ENCODE results near the gene RAPGEF2.

Gene RAPGEF2

DNA sequence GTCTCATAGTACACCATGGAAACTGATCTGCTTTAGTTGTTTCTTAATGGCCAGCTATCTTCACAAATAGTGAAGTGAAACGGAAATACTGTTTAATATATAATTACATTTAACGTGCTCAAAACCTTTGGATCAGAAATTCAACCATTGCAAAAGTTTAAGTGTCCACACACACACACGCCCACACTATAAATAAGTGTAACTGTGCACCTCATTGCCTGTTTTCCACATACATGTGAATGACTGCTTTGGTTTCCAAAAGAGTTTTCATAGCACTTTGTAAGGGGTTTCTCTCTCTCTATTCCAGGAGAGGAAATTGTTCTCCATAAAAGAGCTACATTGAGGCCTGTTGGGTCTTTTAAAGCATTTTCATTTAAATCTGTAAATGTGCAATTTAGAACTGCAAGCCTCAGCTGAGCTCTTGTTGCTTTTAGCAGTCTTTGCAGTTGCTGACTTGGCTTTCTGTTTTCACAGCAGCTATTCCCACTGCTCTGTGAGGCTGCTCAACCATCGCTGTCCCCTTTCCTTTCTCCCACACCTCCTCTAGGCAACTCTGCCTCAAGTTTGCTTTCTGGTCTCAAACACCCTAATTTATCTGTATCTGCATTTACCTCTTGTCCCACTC is 94.5 kb downstream of the RAPGEF2 start:
- TF ChIP-seq KLF1 (tag by site-specific recombination; IDR thresholded peaks at IDR 0.05) (no peak), ZNF785 (tag by site-specific recombination; IDR thresholded peaks at IDR 0.05) (no peak), ZFP3 (tag by site-specific recombination; IDR thresholded peaks at IDR 0.05; ENCODE audit: low read depth) (no peak), ZNF280D (tag by site-specific recombination; IDR thresholded peaks at IDR 0.05) (no peak), ZNF433 (tag by site-specific recombination; IDR thresholded peaks at IDR 0.05; ENCODE audit: low read depth) (no peak), ZNF791 (tag by site-specific recombination; IDR thresholded peaks at IDR 0.05) (no peak), ZNF624 (tag by site-specific recombination; IDR thresholded peaks at IDR 0.05) (no peak)
- TF ChIP-seq, protein P1, sequence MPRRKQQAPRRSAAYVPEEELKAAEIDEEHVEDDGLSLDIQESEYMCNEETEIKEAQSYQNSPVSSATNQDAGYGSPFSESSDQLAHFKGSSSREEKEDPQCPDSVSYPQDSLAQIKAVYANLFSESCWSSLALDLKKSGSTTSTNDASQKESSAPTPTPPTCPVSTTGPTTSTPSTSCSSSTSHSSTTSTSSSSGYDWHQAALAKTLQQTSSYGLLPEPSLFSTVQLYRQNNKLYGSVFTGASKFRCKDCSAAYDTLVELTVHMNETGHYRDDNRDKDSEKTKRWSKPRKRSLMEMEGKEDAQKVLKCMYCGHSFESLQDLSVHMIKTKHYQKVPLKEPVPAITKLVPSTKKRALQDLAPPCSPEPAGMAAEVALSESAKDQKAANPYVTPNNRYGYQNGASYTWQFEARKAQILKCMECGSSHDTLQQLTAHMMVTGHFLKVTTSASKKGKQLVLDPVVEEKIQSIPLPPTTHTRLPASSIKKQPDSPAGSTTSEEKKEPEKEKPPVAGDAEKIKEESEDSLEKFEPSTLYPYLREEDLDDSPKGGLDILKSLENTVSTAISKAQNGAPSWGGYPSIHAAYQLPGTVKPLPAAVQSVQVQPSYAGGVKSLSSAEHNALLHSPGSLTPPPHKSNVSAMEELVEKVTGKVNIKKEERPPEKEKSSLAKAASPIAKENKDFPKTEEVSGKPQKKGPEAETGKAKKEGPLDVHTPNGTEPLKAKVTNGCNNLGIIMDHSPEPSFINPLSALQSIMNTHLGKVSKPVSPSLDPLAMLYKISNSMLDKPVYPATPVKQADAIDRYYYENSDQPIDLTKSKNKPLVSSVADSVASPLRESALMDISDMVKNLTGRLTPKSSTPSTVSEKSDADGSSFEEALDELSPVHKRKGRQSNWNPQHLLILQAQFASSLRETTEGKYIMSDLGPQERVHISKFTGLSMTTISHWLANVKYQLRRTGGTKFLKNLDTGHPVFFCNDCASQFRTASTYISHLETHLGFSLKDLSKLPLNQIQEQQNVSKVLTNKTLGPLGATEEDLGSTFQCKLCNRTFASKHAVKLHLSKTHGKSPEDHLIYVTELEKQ (tag by site-specific recombination; IDR thresholded peaks at IDR 0.05; ENCODE audit: borderline replicate concordance) = no peak
- H3K9me3 ChIP-seq (ENCODE audit: control insufficient read depth, insufficient read depth, low read depth, low read length) = no peaks in the 10 kb centered on the region
- no peak overlapping the region for H3K4me3 ChIP-seq (ENCODE audit: low read depth, low read length)
- ChIA-PET POLR2A (no interaction called here), CTCF (interaction anchor here (0.6 kb wide), 1 partner anchor 16 kb away, joined by 3 read pairs; no protein-coding TSS in a partner anchor)
- H3K4me1 ChIP-seq (ENCODE audit: control insufficient read depth, insufficient read depth, low read length) = peaks cover 8% of the 10 kb centered on the region; the same call in 1 of the 2 replicates
- no peaks in the 10 kb centered on the region for H3K36me3 ChIP-seq (ENCODE audit: control insufficient read depth in 2 of 2, insufficient read depth in 1 of 2, low read length in 2 of 2)
- no peak overlapping the region for H3K27ac ChIP-seq (ENCODE audit: extremely low read depth, low read depth, low read length)

DNA sequence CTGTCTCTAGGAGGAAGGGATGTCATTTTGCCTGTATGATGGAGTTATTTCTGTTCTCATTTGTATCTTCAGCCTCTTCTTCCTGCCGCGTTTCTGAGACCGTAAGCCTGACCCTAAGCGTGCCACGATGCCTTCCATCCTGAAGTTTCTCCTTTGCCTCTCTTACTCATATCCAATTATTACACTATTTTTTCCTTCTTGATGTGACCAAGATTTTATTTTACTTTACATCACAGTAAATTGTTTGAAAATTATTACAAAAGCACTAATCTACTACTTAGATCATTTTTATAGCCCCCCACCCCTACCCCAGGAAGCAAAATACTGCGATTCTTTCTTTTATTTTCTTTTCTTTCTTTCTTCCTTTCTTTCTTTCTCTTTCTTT is 95.0 kb downstream of the RAPGEF2 start:
- Histone ChIP-seq H3K36me3 (ENCODE audit: control insufficient read depth in 2 of 2, insufficient read depth in 1 of 2, low read length in 2 of 2) (no peaks in the 10 kb centered on the region), H3K4me3 (ENCODE audit: low read depth, low read length) (no peak overlapping the region), H3K4me1 (ENCODE audit: control insufficient read depth, insufficient read depth, low read length) (peaks cover 8% of the 10 kb centered on the region; the same call in 1 of the 2 replicates), H3K27ac (ENCODE audit: extremely low read depth, low read depth, low read length) (no peak overlapping the region), H3K9me3 (ENCODE audit: control insufficient read depth, insufficient read depth, low read depth, low read length) (no peaks in the 10 kb centered on the region)
- ChIA-PET CTCF (no interaction called here), POLR2A (no interaction called here)
- TF ChIP-seq ZNF560 (tag by site-specific recombination; IDR thresholded peaks at IDR 0.05; ENCODE audit: borderline replicate concordance) = no peak
- TF ChIP-seq, protein P2, sequence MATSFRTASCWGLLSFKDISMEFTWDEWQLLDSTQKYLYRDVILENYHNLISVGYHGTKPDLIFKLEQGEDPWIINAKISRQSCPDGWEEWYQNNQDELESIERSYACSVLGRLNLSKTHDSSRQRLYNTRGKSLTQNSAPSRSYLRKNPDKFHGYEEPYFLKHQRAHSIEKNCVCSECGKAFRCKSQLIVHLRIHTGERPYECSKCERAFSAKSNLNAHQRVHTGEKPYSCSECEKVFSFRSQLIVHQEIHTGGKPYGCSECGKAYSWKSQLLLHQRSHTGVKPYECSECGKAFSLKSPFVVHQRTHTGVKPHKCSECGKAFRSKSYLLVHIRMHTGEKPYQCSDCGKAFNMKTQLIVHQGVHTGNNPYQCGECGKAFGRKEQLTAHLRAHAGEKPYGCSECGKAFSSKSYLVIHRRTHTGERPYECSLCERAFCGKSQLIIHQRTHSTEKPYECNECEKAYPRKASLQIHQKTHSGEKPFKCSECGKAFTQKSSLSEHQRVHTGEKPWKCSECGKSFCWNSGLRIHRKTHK (tag by site-specific recombination; IDR thresholded peaks at IDR 0.05) = no peak
- TF ChIP-seq ZNF10 (tag by site-specific recombination; IDR thresholded peaks at IDR 0.05) = no peak
- TF ChIP-seq, protein P3, sequence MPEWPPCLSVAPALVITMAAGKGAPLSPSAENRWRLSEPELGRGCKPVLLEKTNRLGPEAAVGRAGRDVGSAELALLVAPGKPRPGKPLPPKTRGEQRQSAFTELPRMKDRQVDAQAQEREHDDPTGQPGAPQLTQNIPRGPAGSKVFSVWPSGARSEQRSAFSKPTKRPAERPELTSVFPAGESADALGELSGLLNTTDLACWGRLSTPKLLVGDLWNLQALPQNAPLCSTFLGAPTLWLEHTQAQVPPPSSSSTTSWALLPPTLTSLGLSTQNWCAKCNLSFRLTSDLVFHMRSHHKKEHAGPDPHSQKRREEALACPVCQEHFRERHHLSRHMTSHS (tag by site-specific recombination; IDR thresholded peaks at IDR 0.05) = no peak
- TF ChIP-seq ZFP3 (tag by site-specific recombination; IDR thresholded peaks at IDR 0.05; ENCODE audit: low read depth) = no peak
- no peak for TF ChIP-seq KLF1 (tag by site-specific recombination; IDR thresholded peaks at IDR 0.05)
- no peak for TF ChIP-seq ZNF112 (tag by site-specific recombination; IDR thresholded peaks at IDR 0.05)
- no peak for TF ChIP-seq ZBTB8A (tag by site-specific recombination; IDR thresholded peaks at IDR 0.05)

Data from HEK293 (cell line).